ENCODE data around the gene FAM174C.
A peak's percentile ranks its signal among the peaks of the same experiment; 100 is the strongest.

Gene FAM174C

GRCh38 chr19:1256646-1257474, 18.5 kb upstream of the FAM174C start:
- Histone ChIP-seq H3K36me3 (ENCODE audit: control insufficient read depth in 5 of 5, insufficient read depth in 5 of 5, low read length in 5 of 5) (peaks cover 0 to 46% (median 35%) of the 10 kb centered on the region in 5 donors), H3K9ac (ENCODE audit: low read length in 5 of 5) (no peak overlapping the region), H3K4me1 (ENCODE audit: control insufficient read depth in 5 of 5, insufficient read depth in 5 of 5, low read length in 5 of 5) (peaks cover 8 to 85% (median 73%) of the 10 kb centered on the region in 5 donors), H3K27me3 (ENCODE audit: control insufficient read depth in 5 of 5, insufficient read depth in 4 of 5, low read length in 5 of 5) (peaks cover 0 to 6% (median 0%) of the 10 kb centered on the region in 5 donors), H3K9me3 (ENCODE audit: control insufficient read depth in 5 of 5, low read length in 5 of 5) (peaks cover 0 to 2% (median 0%) of the 10 kb centered on the region in 5 donors), H3K27ac (ENCODE audit: low read depth, low read length) (peak overlapping the region; percentile 10), H3K4me3 (ENCODE audit: low read depth in 1 of 5, low read length in 5 of 5) (no peak overlapping the region)

GRCh38 chr19:1257475-1258162, 17.7 kb upstream of the FAM174C start:
- H3K4me3 ChIP-seq (ENCODE audit: low read depth in 1 of 5, low read length in 5 of 5), result no peak overlapping the region
- peaks cover 0 to 45% (median 34%) of the 10 kb centered on the region in 5 donors for H3K36me3 ChIP-seq (ENCODE audit: control insufficient read depth in 5 of 5, insufficient read depth in 5 of 5, low read length in 5 of 5)
- H3K27ac ChIP-seq (ENCODE audit: low read depth, low read length), result peak overlapping the region; percentile 90
- H3K27me3 ChIP-seq (ENCODE audit: control insufficient read depth in 5 of 5, insufficient read depth in 4 of 5, low read length in 5 of 5), result peaks cover 0 to 6% (median 0%) of the 10 kb centered on the region in 5 donors
- H3K9ac ChIP-seq (ENCODE audit: low read length in 5 of 5), result no peak overlapping the region
- peaks cover 10 to 89% (median 79%) of the 10 kb centered on the region in 5 donors for H3K4me1 ChIP-seq (ENCODE audit: control insufficient read depth in 5 of 5, insufficient read depth in 5 of 5, low read length in 5 of 5)
- peaks cover 0 to 2% (median 0%) of the 10 kb centered on the region in 5 donors for H3K9me3 ChIP-seq (ENCODE audit: control insufficient read depth in 5 of 5, low read length in 5 of 5)

- Histone ChIP-seq H3K27ac (ENCODE audit: low read depth, low read length) (peak overlapping the region; percentile 90), H3K4me3 (ENCODE audit: low read depth in 1 of 5, low read length in 5 of 5) (peak overlapping the region in 1 of 5 donors; percentile 16), H3K27me3 (ENCODE audit: control insufficient read depth in 5 of 5, insufficient read depth in 4 of 5, low read length in 5 of 5) (peaks cover 0 to 6% (median 0%) of the 10 kb centered on the region in 5 donors), H3K9me3 (ENCODE audit: control insufficient read depth in 5 of 5, low read length in 5 of 5) (peaks cover 0 to 2% (median 0%) of the 10 kb centered on the region in 5 donors), H3K4me1 (ENCODE audit: control insufficient read depth in 5 of 5, insufficient read depth in 5 of 5, low read length in 5 of 5) (peaks cover 10 to 91% (median 82%) of the 10 kb centered on the region in 5 donors), H3K9ac (ENCODE audit: low read length in 5 of 5) (peak overlapping the region in 1 of 5 donors; percentile 28), H3K36me3 (ENCODE audit: control insufficient read depth in 5 of 5, insufficient read depth in 5 of 5, low read length in 5 of 5) (peaks cover 0 to 45% (median 34%) of the 10 kb centered on the region in 5 donors)
Observed at GRCh38 chr19:1258163-1258492, 17.2 kb upstream of the FAM174C start.

GRCh38 chr19:1258707-1259205, 16.6 kb upstream of the FAM174C start:
- peaks cover 0 to 2% (median 0%) of the 10 kb centered on the region in 5 donors for H3K9me3 ChIP-seq (ENCODE audit: control insufficient read depth in 5 of 5, low read length in 5 of 5)
- H3K27ac ChIP-seq (ENCODE audit: low read depth, low read length), result peak overlapping the region; percentile 90
- H3K36me3 ChIP-seq (ENCODE audit: control insufficient read depth in 5 of 5, insufficient read depth in 5 of 5, low read length in 5 of 5), result peaks cover 0 to 44% (median 34%) of the 10 kb centered on the region in 5 donors
- H3K4me1 ChIP-seq (ENCODE audit: control insufficient read depth in 5 of 5, insufficient read depth in 5 of 5, low read length in 5 of 5), result peaks cover 10 to 86% (median 76%) of the 10 kb centered on the region in 5 donors
- H3K27me3 ChIP-seq (ENCODE audit: control insufficient read depth in 5 of 5, insufficient read depth in 4 of 5, low read length in 5 of 5), result peaks cover 0 to 6% (median 0%) of the 10 kb centered on the region in 5 donors
- peak overlapping the region in 4 of 5 donors; percentile 24 to 97 (median 49) for H3K9ac ChIP-seq (ENCODE audit: low read length in 5 of 5)
- peak overlapping the region in 4 of 5 donors; percentile 36 to 81 (median 42) for H3K4me3 ChIP-seq (ENCODE audit: low read depth in 1 of 5, low read length in 5 of 5)

- Histone ChIP-seq H3K4me3 (ENCODE audit: low read depth in 1 of 5, low read length in 5 of 5) (peak overlapping the region in 4 of 5 donors; percentile 36 to 81 (median 42)), H3K27ac (ENCODE audit: low read depth, low read length) (peak overlapping the region; percentile 90), H3K9me3 (ENCODE audit: control insufficient read depth in 5 of 5, low read length in 5 of 5) (peaks cover 0 to 2% (median 0%) of the 10 kb centered on the region in 5 donors), H3K9ac (ENCODE audit: low read length in 5 of 5) (peak overlapping the region; percentile 24 to 97 (median 59)), H3K27me3 (ENCODE audit: control insufficient read depth in 5 of 5, insufficient read depth in 4 of 5, low read length in 5 of 5) (peaks cover 0 to 6% (median 0%) of the 10 kb centered on the region in 5 donors), H3K36me3 (ENCODE audit: control insufficient read depth in 5 of 5, insufficient read depth in 5 of 5, low read length in 5 of 5) (peaks cover 0 to 38% (median 29%) of the 10 kb centered on the region in 5 donors), H3K4me1 (ENCODE audit: control insufficient read depth in 5 of 5, insufficient read depth in 5 of 5, low read length in 5 of 5) (peaks cover 10 to 80% (median 70%) of the 10 kb centered on the region in 5 donors)
Observed at GRCh38 chr19:1259206-1259875, 16.0 kb upstream of the FAM174C start.

- Histone ChIP-seq H3K9ac (ENCODE audit: low read length in 5 of 5) (peak overlapping the region in 4 of 5 donors; percentile 16 to 63 (median 47)), H3K4me3 (ENCODE audit: low read depth in 1 of 5, low read length in 5 of 5) (peak overlapping the region in 3 of 5 donors; percentile 11 to 81 (median 44)), H3K27me3 (ENCODE audit: control insufficient read depth in 5 of 5, insufficient read depth in 4 of 5, low read length in 5 of 5) (peaks cover 0 to 6% (median 0%) of the 10 kb centered on the region in 5 donors), H3K9me3 (ENCODE audit: control insufficient read depth in 5 of 5, low read length in 5 of 5) (peaks cover 0 to 2% (median 0%) of the 10 kb centered on the region in 5 donors), H3K4me1 (ENCODE audit: control insufficient read depth in 5 of 5, insufficient read depth in 5 of 5, low read length in 5 of 5) (peaks cover 12 to 76% (median 65%) of the 10 kb centered on the region in 5 donors), H3K27ac (ENCODE audit: low read depth, low read length) (peak overlapping the region; percentile 90), H3K36me3 (ENCODE audit: control insufficient read depth in 5 of 5, insufficient read depth in 5 of 5, low read length in 5 of 5) (peaks cover 0 to 30% (median 22%) of the 10 kb centered on the region in 5 donors)
Observed at GRCh38 chr19:1259876-1260748, 15.2 kb upstream of the FAM174C start.

GRCh38 chr19:1260749-1261537, 14.4 kb upstream of the FAM174C start:
- H3K36me3 ChIP-seq (ENCODE audit: control insufficient read depth in 5 of 5, insufficient read depth in 5 of 5, low read length in 5 of 5), result peaks cover 0 to 22% (median 13%) of the 10 kb centered on the region in 5 donors
- H3K27me3 ChIP-seq (ENCODE audit: control insufficient read depth in 5 of 5, insufficient read depth in 4 of 5, low read length in 5 of 5), result peaks cover 0 to 6% (median 0%) of the 10 kb centered on the region in 5 donors
- H3K27ac ChIP-seq (ENCODE audit: low read depth, low read length), result peak overlapping the region; percentile 90
- peak overlapping the region in 4 of 5 donors; percentile 6 to 74 (median 73) for H3K9ac ChIP-seq (ENCODE audit: low read length in 5 of 5)
- H3K4me3 ChIP-seq (ENCODE audit: low read depth in 1 of 5, low read length in 5 of 5), result peak overlapping the region; percentile 67 to 81 (median 72)
- H3K9me3 ChIP-seq (ENCODE audit: control insufficient read depth in 5 of 5, low read length in 5 of 5), result peaks cover 0 to 2% (median 0%) of the 10 kb centered on the region in 5 donors
- H3K4me1 ChIP-seq (ENCODE audit: control insufficient read depth in 5 of 5, insufficient read depth in 5 of 5, low read length in 5 of 5), result peaks cover 16 to 75% (median 64%) of the 10 kb centered on the region in 5 donors

- H3K4me1 ChIP-seq (ENCODE audit: control insufficient read depth in 5 of 5, insufficient read depth in 5 of 5, low read length in 5 of 5), result peaks cover 17 to 78% (median 68%) of the 10 kb centered on the region in 5 donors
Observed at GRCh38 chr19:1261538-1261797, 13.9 kb upstream of the FAM174C start.

More at GRCh38 chr19:1261538-1261797, 13.9 kb upstream of the FAM174C start:
- Histone ChIP-seq H3K9ac (ENCODE audit: low read length in 5 of 5) (peak overlapping the region in 4 of 5 donors; percentile 6 to 74 (median 73)), H3K27ac (ENCODE audit: low read depth, low read length) (peak overlapping the region; percentile 86), H3K27me3 (ENCODE audit: control insufficient read depth in 5 of 5, insufficient read depth in 4 of 5, low read length in 5 of 5) (peaks cover 0 to 6% (median 0%) of the 10 kb centered on the region in 5 donors), H3K4me3 (ENCODE audit: low read depth in 1 of 5, low read length in 5 of 5) (peak overlapping the region; percentile 67 to 81 (median 72)), H3K9me3 (ENCODE audit: control insufficient read depth in 5 of 5, low read length in 5 of 5) (peaks cover 0 to 2% (median 0%) of the 10 kb centered on the region in 5 donors), H3K36me3 (ENCODE audit: control insufficient read depth in 5 of 5, insufficient read depth in 5 of 5, low read length in 5 of 5) (peaks cover 0 to 18% (median 10%) of the 10 kb centered on the region in 5 donors)
